Measurements from ENCODE around the gene PCK1. TPM values are rescaled to one million over a fixed set of nuclear protein-coding genes. Genes with fewer than 3 reads are reported as not detected.

The PCK1 gene
- total RNA-seq, 1 donor from 2014 or later: 6.3 TPM

- DNase-seq (ENCODE audit: low spot score): no peak
Observed at GRCh38 chr20:57536120-57536708, 24.7 kb upstream of the PCK1 start.

- DNase-seq (ENCODE audit: low spot score): no peak
Observed at GRCh38 chr20:57536771-57537724, 23.9 kb upstream of the PCK1 start.

GRCh38 chr20:57537822-57538221 lies 23.1 kb upstream of the PCK1 start:
- no peak for DNase-seq (ENCODE audit: low spot score)

- no peak for DNase-seq (ENCODE audit: low spot score)
Observed at GRCh38 chr20:57539889-57540288, 21.0 kb upstream of the PCK1 start.

- no peak for DNase-seq (ENCODE audit: low spot score)
Observed at GRCh38 chr20:57540890-57541580, 19.9 kb upstream of the PCK1 start.

- no peak for DNase-seq (ENCODE audit: low spot score)
Observed at GRCh38 chr20:57543754-57544153, 17.2 kb upstream of the PCK1 start.

GRCh38 chr20:57544838-57545564 lies 15.9 kb upstream of the PCK1 start:
- no peak for DNase-seq (ENCODE audit: low spot score)

GRCh38 chr20:57545927-57546662 lies 14.8 kb upstream of the PCK1 start:
- no peak for DNase-seq (ENCODE audit: low spot score)

GRCh38 chr20:57546956-57547649 lies 13.8 kb upstream of the PCK1 start:
- no peak for DNase-seq (ENCODE audit: low spot score)

GRCh38 chr20:57548177-57549058 lies 12.5 kb upstream of the PCK1 start:
- no peak for DNase-seq (ENCODE audit: low spot score)

- DNase-seq (ENCODE audit: low spot score): no peak
Observed at GRCh38 chr20:57552471-57552870, 8.4 kb upstream of the PCK1 start.

GRCh38 chr20:57553376-57554018 lies 7.4 kb upstream of the PCK1 start:
- DNase-seq (ENCODE audit: low spot score): no peak

GRCh38 chr20:57555457-57556184 lies 5.3 kb upstream of the PCK1 start:
- DNase-seq (ENCODE audit: low spot score): no peak

GRCh38 chr20:57556980-57557274 lies 4.0 kb upstream of the PCK1 start:
- no peak for DNase-seq (ENCODE audit: low spot score)

GRCh38 chr20:57557926-57558613 lies 2.8 kb upstream of the PCK1 start:
- no peak for DNase-seq (ENCODE audit: low spot score)

- DNase-seq (ENCODE audit: low spot score): no peak
Observed at GRCh38 chr20:57558614-57559288, 2.2 kb upstream of the PCK1 start.

GRCh38 chr20:57559289-57559634 lies 1.6 kb upstream of the PCK1 start:
- DNase-seq (ENCODE audit: low spot score): no peak
